DOHH2 (cell line): Measurements from ENCODE around the gene HIVEP2.

Source experiments
- H3F3A ChIP-seq: fragments of 200-600 bp; sonication (generic), shearing (Covaris generic); 2 replicates; pipeline ENCODE4 v1.6.0; 2016; ENCODE audit warnings: antibody characterized with exemption, mild to moderate bottlenecking; ENCODE audit not compliant: control insufficient read depth, insufficient read depth
- H3K27ac ChIP-seq: fragments of 200-600 bp; sonication (generic); 2 replicates; pipeline ENCODE4 v1.5.1; 2014; ENCODE audit warnings: low read depth, mild to moderate bottlenecking, low read length, moderate library complexity
- H3K27me3 ChIP-seq: fragments of 200-600 bp; sonication (generic); 2 replicates; pipeline ENCODE4 v1.6.1; 2014; ENCODE audit warnings: mild to moderate bottlenecking, low read length, mixed read lengths; ENCODE audit not compliant: control insufficient read depth
- H3K36me3 ChIP-seq: fragments of 200-600 bp; sonication (generic); 2 replicates; pipeline ENCODE4 v1.6.1; 2014; ENCODE audit warnings: mild to moderate bottlenecking, low read length, moderate library complexity, mixed read lengths; ENCODE audit not compliant: control insufficient read depth
- H3K4me1 ChIP-seq: fragments of 200-600 bp; sonication (generic); 2 replicates; pipeline ENCODE4 v1.6.1; 2014; ENCODE audit warnings: mild to moderate bottlenecking, low read length, mixed read lengths; ENCODE audit not compliant: control insufficient read depth
- H3K4me2 ChIP-seq: fragments of 200-600 bp; sonication (generic); 2 replicates; pipeline ENCODE4 v1.6.0; 2014; ENCODE audit warnings: mild to moderate bottlenecking, low read length, moderate library complexity
- H3K4me3 ChIP-seq: fragments of 200-600 bp; sonication (generic); 2 replicates; pipeline ENCODE4 v1.5.1; 2014; ENCODE audit warnings: mild to moderate bottlenecking, low read length, mixed read lengths
- H3K79me2 ChIP-seq: fragments of 200-600 bp; sonication (generic); 2 replicates; pipeline ENCODE4 v1.6.1; 2014; ENCODE audit warnings: mild to moderate bottlenecking, low read length, mixed read lengths; ENCODE audit not compliant: control insufficient read depth
- H3K9me2 ChIP-seq: fragments of 200-600 bp; sonication (generic); replicated peaks from 2 replicates; pipeline ENCODE4 v1.6.1; 2014; ENCODE audit warnings: mild to moderate bottlenecking, low read length, mixed read lengths; ENCODE audit not compliant: control insufficient read depth
- H3K9me3 ChIP-seq: fragments of 200-600 bp; sonication (generic); 2 replicates; pipeline ENCODE4 v1.6.1; 2014; ENCODE audit warnings: antibody characterized with exemption, low read length, mixed read lengths; ENCODE audit not compliant: control insufficient read depth, insufficient read depth
- H4K20me1 ChIP-seq: fragments of 200-600 bp; sonication (generic); 2 replicates; pipeline ENCODE4 v1.6.0; 2014; ENCODE audit warnings: low read depth, mild to moderate bottlenecking, antibody characterized with exemption, low read length, moderate library complexity; ENCODE audit not compliant: control insufficient read depth, insufficient read depth
- CTCF ChIP-seq: fragments of 200-600 bp; sonication (generic); IDR thresholded peaks from one replicate; pipeline ENCODE4 v1.5.1; 2014; ENCODE audit warnings: antibody characterized with exemption, mild to moderate bottlenecking, low read depth, low read length; ENCODE audit not compliant: poor library complexity, severe bottlenecking
- EZH2phosphoT487 ChIP-seq: fragments of 200-600 bp; sonication (generic); IDR thresholded peaks from 2 replicates; pipeline ENCODE4 v1.6.1; 2017; ENCODE audit warnings: borderline replicate concordance, mild to moderate bottlenecking, antibody characterized with exemption, low read length, moderate library complexity, mixed read lengths

The HIVEP2 gene

GRCh38 chr6:142805042-142805441, 139.9 kb downstream of the HIVEP2 start:
- Histone ChIP-seq H3K9me2 (no peaks in the 10 kb centered on the region), H3K4me3 (no peak overlapping the region), H3K36me3 (0 out of 2 replicates have a peak, but pooled peaks cover 9% of the 10 kb centered on the region), H3K4me2 (no peak overlapping the region), H3K27me3 (no peaks in the 10 kb centered on the region), H3K9me3 (no peaks in the 10 kb centered on the region), H4K20me1 (no peaks in the 10 kb centered on the region; the same call in 1 of the 2 replicates), H3K79me2 (no peaks in the 10 kb centered on the region), H3K4me1 (no peaks in the 10 kb centered on the region), H3F3A (no peaks in the 10 kb centered on the region), H3K27ac (no peak overlapping the region)
- TF ChIP-seq EZH2phosphoT487 (no peak), CTCF (no peak)

GRCh38 chr6:142804490-142804889, 140.5 kb downstream of the HIVEP2 start:
- Histone ChIP-seq H3K4me1 (no peaks in the 10 kb centered on the region), H3K36me3 (0 out of 2 replicates have a peak, but pooled peaks cover 9% of the 10 kb centered on the region), H3K27ac (no peak overlapping the region), H3K4me2 (no peak overlapping the region), H3K9me2 (no peaks in the 10 kb centered on the region), H3K9me3 (no peaks in the 10 kb centered on the region), H3K4me3 (no peak overlapping the region), H3K27me3 (no peaks in the 10 kb centered on the region), H4K20me1 (no peaks in the 10 kb centered on the region; the same call in 1 of the 2 replicates), H3K79me2 (no peaks in the 10 kb centered on the region), H3F3A (no peaks in the 10 kb centered on the region)
- TF ChIP-seq CTCF = no peak
- TF ChIP-seq EZH2phosphoT487 = no peak

GRCh38 chr6:142803495-142804058, 141.4 kb downstream of the HIVEP2 start:
- H3F3A ChIP-seq = no peaks in the 10 kb centered on the region
- H3K4me1 ChIP-seq = no peaks in the 10 kb centered on the region
- H4K20me1 ChIP-seq = no peaks in the 10 kb centered on the region; the same call in 1 of the 2 replicates
- H3K79me2 ChIP-seq = no peaks in the 10 kb centered on the region
- no peaks in the 10 kb centered on the region for H3K9me2 ChIP-seq
- no peak overlapping the region for H3K27ac ChIP-seq
- no peak overlapping the region for H3K4me3 ChIP-seq
- TF ChIP-seq CTCF (no peak), EZH2phosphoT487 (no peak)
- 0 out of 2 replicates have a peak, but pooled peaks cover 5% of the 10 kb centered on the region for H3K36me3 ChIP-seq
- H3K4me2 ChIP-seq = no peak overlapping the region
- no peaks in the 10 kb centered on the region for H3K27me3 ChIP-seq
- no peaks in the 10 kb centered on the region for H3K9me3 ChIP-seq
